CD14-positive monocyte (primary cell): ENCODE results near the gene CA5B. TPM values are rescaled to one million over a fixed set of nuclear protein-coding genes. Genes with fewer than 3 reads are reported as not detected.
"Not testable (repeated sequence)": the region's sequence is repeated elsewhere in the genome, so short reads cannot be mapped to it uniquely, and the experiment has no call there.

Experiments
- DNase-seq, 3 donors: peaks; one replicate each; pipeline ENCODE4 v3.0.0-alpha.2; 2011 to 2022
- H2AFZ ChIP-seq: 2 replicates; pipeline ENCODE4 v1.6.0; 2012; ENCODE audit warnings: mild to moderate bottlenecking, low read depth, low read length, inconsistent platforms; ENCODE audit not compliant: insufficient read depth, poor library complexity, severe bottlenecking
- H3K27ac ChIP-seq, 2 donors: 1 replicate in 1 of 2; 2 replicates in 1 of 2; pipeline ENCODE4 v1.5.1; 2012 to 2013; ENCODE audit warnings: low read length in 2 of 2, control low read depth in 1 of 2, inconsistent platforms in 1 of 2, low read depth in 1 of 2, mild to moderate bottlenecking in 1 of 2
- H3K27me3 ChIP-seq, 2 donors: one replicate each; pipeline versions ENCODE4 v1.6.0 to v1.6.1; 2011 to 2013; ENCODE audit warnings: low read length in 2 of 2; ENCODE audit not compliant: control insufficient read depth in 2 of 2, insufficient read depth in 2 of 2
- H3K36me3 ChIP-seq, 2 donors: replicated peaks in 1 of 2; 1 replicate in 1 of 2; 2 replicates in 1 of 2; pipeline versions ENCODE4 v1.5.1 to v1.6.1; 2012 to 2013; ENCODE audit warnings: low read length in 2 of 2, control low read depth in 1 of 2, inconsistent platforms in 1 of 2, mild to moderate bottlenecking in 1 of 2; ENCODE audit not compliant: insufficient read depth in 2 of 2, control insufficient read depth in 1 of 2
- H3K4me1 ChIP-seq, 2 donors: 1 replicate in 1 of 2; 2 replicates in 1 of 2; pipeline versions ENCODE4 v1.5.1 to v1.6.1; 2012 to 2013; ENCODE audit warnings: low read length in 2 of 2, control low read depth in 1 of 2, inconsistent platforms in 1 of 2, mild to moderate bottlenecking in 1 of 2, moderate library complexity in 1 of 2; ENCODE audit not compliant: insufficient read depth in 2 of 2, control insufficient read depth in 1 of 2
- H3K4me2 ChIP-seq: replicated peaks from 2 replicates; pipeline ENCODE3; 2012; ENCODE audit warnings: low read length, moderate library complexity, mild to moderate bottlenecking; ENCODE audit not compliant: poor library complexity, severe bottlenecking; ENCODE audit errors: extremely low read depth
- H3K4me3 ChIP-seq, 3 experiments: fragments of 200-600 bp in 1 of 3; sonication (generic) in 1 of 3; replicated peaks in 1 of 3; 1 replicate in 2 of 3; 2 replicates in 1 of 3; pipeline ENCODE4 v1.5.1; 2011 to 2013; ENCODE audit warnings: low read length in 3 of 3, mild to moderate bottlenecking in 3 of 3, control low read depth in 2 of 3, low read depth in 2 of 3, inconsistent platforms in 1 of 3, moderate library complexity in 1 of 3
- H3K79me2 ChIP-seq: 2 replicates; pipeline ENCODE4 v1.6.0; 2012; ENCODE audit warnings: mild to moderate bottlenecking, control low read depth, inconsistent platforms, low read length, moderate library complexity; ENCODE audit not compliant: insufficient read depth
- H3K9ac ChIP-seq: 2 replicates; pipeline ENCODE4 v1.6.0; 2017; ENCODE audit warnings: low read length, mild to moderate bottlenecking; ENCODE audit not compliant: insufficient read depth, poor library complexity, severe bottlenecking
- H3K9me3 ChIP-seq, 2 donors: replicated peaks in 1 of 2; 1 replicate in 1 of 2; 2 replicates in 1 of 2; pipeline versions ENCODE4 v1.5.1 to v1.6.1; 2012 to 2013; ENCODE audit warnings: low read length in 2 of 2, control low read depth in 1 of 2; ENCODE audit not compliant: control insufficient read depth in 1 of 2, insufficient read depth in 1 of 2
- H4K20me1 ChIP-seq: 2 replicates; pipeline ENCODE4 v1.6.0; 2012; ENCODE audit warnings: mild to moderate bottlenecking, low read length, control low read depth, moderate library complexity; ENCODE audit not compliant: insufficient read depth
- H3K27ac Mint-ChIP-seq, 7 donors: one replicate each; pipeline ENCODE4 v1.8.0; 2020; ENCODE audit warnings: mild to moderate bottlenecking in 7 of 7, mixed read lengths in 7 of 7, moderate library complexity in 6 of 7, inconsistent platforms in 2 of 7
- H3K27me3 Mint-ChIP-seq, 3 donors: one replicate each; pipeline ENCODE4 v1.8.0; 2021 to 2022; ENCODE audit warnings: low read depth in 3 of 3, mild to moderate bottlenecking in 3 of 3, mixed read lengths in 3 of 3, moderate library complexity in 3 of 3, inconsistent platforms in 1 of 3
- H3K36me3 Mint-ChIP-seq, 2 donors: one replicate each; pipeline ENCODE4 v1.8.0; 2020; ENCODE audit warnings: mixed read lengths in 2 of 2, inconsistent platforms in 1 of 2, mild to moderate bottlenecking in 1 of 2
- H3K4me1 Mint-ChIP-seq: one replicate; pipeline ENCODE4 v1.8.0; 2020; ENCODE audit warnings: mild to moderate bottlenecking, mixed read lengths
- H3K4me3 Mint-ChIP-seq, 2 donors: one replicate each; pipeline ENCODE4 v1.8.0; 2020; ENCODE audit warnings: mild to moderate bottlenecking in 2 of 2, mixed read lengths in 2 of 2, moderate library complexity in 1 of 2
- H3K9me3 Mint-ChIP-seq, 7 donors: one replicate each; pipeline ENCODE4 v1.8.0; 2020 to 2022; ENCODE audit warnings: mixed read lengths in 7 of 7, mild to moderate bottlenecking in 6 of 7, moderate library complexity in 6 of 7, inconsistent platforms in 2 of 7
- WGBS: methylation state at CpG from one replicate; pipeline ENCODE4 v1.1.5; 2013; ENCODE audit warnings: missing lambda C conversion rate; ENCODE audit not compliant: insufficient coverage; 5-methylcytosine and 5-hydroxymethylcytosine counted together
- intact Hi-C, 2 donors: fragments of 100-400 bp; cut with micrococcal nuclease; formaldehyde crosslinking; loops; one replicate each; pipeline versions ENCODE4 v1.15.0 to v1.15.1; 2023
- polyA plus RNA-seq, 3 donors: library from polyadenylated mRNA; depleted of rRNA in 1 of 3; unstranded in 2 of 3; stranded (reverse) in 1 of 3; fragments of 300-500 nt in 2 of 3; fragments of >200 nt in 1 of 3; fragmentation: Illumina TruSeq in 2 of 3; gene quantifications; 1 replicate in 2 of 3; 2 replicates in 1 of 3; pipeline ENCODE4 v1.2.3, GENCODE V29; 2012 to 2021
- TF ChIP-seq, protein P1 (sequence below): fragments of 200-600 bp; IDR thresholded peaks from one replicate; pipeline ENCODE4 v1.8.0; 2022; ENCODE audit warnings: antibody characterized with exemption, mild to moderate bottlenecking

The CA5B gene
- polyA plus RNA-seq, 3 donors = 6.2 to 24.4 (median 21.4) TPM

DNA sequence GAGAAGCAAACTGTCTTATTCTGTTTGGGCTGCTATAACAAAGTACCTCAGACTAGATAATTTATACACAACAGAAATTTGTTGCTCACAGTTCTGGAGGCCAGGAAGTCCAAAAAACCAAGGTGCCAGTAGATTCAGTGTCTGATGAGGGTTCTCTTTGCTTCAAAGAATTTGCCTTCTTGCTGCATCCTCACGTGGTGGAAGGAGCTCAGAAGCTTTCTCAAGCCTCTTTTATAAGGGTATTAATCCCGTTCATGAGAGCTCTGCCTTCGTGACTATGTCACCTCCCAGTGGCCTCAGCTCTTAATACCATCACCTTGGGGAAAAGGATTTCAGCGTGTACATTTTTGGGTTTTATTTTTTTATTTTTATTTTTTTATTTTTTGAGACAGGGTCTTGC is 20.1 kb downstream of the CA5B start:
- H3K4me3 ChIP-seq = no peak overlapping the region
- no peak overlapping the region for H3K27ac ChIP-seq
- no peak overlapping the region for H3K4me2 ChIP-seq
- DNase-seq = no peak
- H2AFZ ChIP-seq = no peak overlapping the region
- TF ChIP-seq, protein P1, sequence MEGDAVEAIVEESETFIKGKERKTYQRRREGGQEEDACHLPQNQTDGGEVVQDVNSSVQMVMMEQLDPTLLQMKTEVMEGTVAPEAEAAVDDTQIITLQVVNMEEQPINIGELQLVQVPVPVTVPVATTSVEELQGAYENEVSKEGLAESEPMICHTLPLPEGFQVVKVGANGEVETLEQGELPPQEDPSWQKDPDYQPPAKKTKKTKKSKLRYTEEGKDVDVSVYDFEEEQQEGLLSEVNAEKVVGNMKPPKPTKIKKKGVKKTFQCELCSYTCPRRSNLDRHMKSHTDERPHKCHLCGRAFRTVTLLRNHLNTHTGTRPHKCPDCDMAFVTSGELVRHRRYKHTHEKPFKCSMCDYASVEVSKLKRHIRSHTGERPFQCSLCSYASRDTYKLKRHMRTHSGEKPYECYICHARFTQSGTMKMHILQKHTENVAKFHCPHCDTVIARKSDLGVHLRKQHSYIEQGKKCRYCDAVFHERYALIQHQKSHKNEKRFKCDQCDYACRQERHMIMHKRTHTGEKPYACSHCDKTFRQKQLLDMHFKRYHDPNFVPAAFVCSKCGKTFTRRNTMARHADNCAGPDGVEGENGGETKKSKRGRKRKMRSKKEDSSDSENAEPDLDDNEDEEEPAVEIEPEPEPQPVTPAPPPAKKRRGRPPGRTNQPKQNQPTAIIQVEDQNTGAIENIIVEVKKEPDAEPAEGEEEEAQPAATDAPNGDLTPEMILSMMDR = no peak
- H3K9me3 ChIP-seq = no peaks in the 10 kb centered on the region
- Mint-ChIP-seq H3K27me3 (peaks cover 0 to 4% (median 0%) of the 10 kb centered on the region in 3 donors), H3K9me3 (no peaks in the 10 kb centered on the region), H3K27ac (peak overlapping the region in 2 of 7 donors; percentile 41 to 72), H3K4me1 (peaks cover 5% of the 10 kb centered on the region), H3K36me3 (peaks cover 9 to 50% of the 10 kb centered on the region in 2 donors), H3K4me3 (no peak overlapping the region)
- H3K36me3 ChIP-seq = peaks cover 2 to 21% of the 10 kb centered on the region in 2 donors
- no peak overlapping the region for H3K9ac ChIP-seq
- WGBS = no CpG with 5 or more reads among the region's 4 CpGs
- peaks cover 15% of the 10 kb centered on the region for H3K79me2 ChIP-seq
- H3K4me1 ChIP-seq = peaks cover 2 to 7% of the 10 kb centered on the region in 2 donors
- no peaks in the 10 kb centered on the region for H4K20me1 ChIP-seq
- intact Hi-C loops = no loop called here
- H3K27me3 ChIP-seq = no peaks in the 10 kb centered on the region

DNA sequence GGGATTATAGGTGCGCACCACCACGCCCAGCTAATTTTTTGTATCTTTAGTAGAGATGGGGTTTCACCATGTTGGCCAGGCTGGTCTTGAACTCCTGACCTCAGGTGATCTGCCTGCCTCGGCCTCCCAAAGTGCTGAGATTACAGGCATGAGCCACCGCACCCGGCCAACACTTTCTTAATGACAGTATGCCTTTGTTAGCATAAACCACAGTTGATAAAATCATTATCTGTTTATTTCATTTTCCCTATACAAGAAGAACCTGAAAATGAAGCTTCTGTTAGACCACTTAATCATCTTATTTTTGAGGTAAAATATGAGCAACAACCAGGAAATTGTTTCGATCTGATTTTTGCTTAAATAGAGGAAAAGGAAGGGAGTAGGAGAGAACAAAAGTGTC is 21.8 kb downstream of the CA5B start:
- intact Hi-C loops, H3K4me1 Mint-ChIP-seq, H3K4me3 Mint-ChIP-seq, H4K20me1 ChIP-seq, H3K27me3 ChIP-seq, H2AFZ ChIP-seq, H3K9me3 ChIP-seq, H3K4me2 ChIP-seq, H3K4me3 ChIP-seq, H3K27me3 Mint-ChIP-seq, H3K9ac ChIP-seq, H3K4me1 ChIP-seq, H3K27ac ChIP-seq, H3K9me3 Mint-ChIP-seq, DNase-seq: not testable (repeated sequence)
- Histone ChIP-seq H3K36me3 (peaks cover 2 to 24% of the 10 kb centered on the region in 2 donors), H3K79me2 (peaks cover 15% of the 10 kb centered on the region)
- Mint-ChIP-seq H3K27ac (peak overlapping the region in 4 of 7 donors; percentile 4 to 82 (median 36)), H3K36me3 (peaks cover 9 to 44% of the 10 kb centered on the region in 2 donors)
- no CpG with 5 or more reads among the region's 6 CpGs for WGBS
